ENCODE measurements around the gene CEP104. TPM values are rescaled to one million over a fixed set of nuclear protein-coding genes. Genes with fewer than 3 reads are reported as not detected.

CEP104 gene
- total RNA-seq, 3 donors from 2014 or later = 45.4 to 52.1 (median 49.1) TPM

DNA sequence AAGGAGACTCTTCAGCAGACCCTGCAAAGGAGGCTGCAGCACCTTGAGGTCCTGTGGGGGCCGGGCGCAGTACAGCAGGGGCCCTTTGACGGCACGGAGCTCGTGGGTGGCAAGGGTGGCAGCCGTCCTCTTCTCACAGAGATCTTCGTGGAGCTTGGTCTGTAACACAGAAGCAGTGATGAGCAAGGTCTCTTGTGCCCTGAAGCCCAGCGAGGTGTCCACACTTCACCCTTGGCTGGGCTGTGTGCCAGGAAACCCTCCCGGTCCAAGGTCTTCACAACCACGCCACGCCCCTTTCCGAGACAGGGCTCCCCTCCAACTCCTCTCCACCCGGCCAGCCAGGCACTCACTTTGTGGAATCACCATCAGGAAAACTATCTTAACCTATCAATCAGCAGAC is 72.0 kb downstream of the CEP104 start:
- DNase-seq = no peak
- H3K4me1 Mint-ChIP-seq (ENCODE audit: low read depth) = peaks cover 21% of the 10 kb centered on the region
- no peaks in the 10 kb centered on the region for H3K27me3 Mint-ChIP-seq (ENCODE audit: low read depth)
- H3K36me3 Mint-ChIP-seq (ENCODE audit: insufficient read depth) = peaks cover 32% of the 10 kb centered on the region
- H3K4me3 Mint-ChIP-seq = no peak overlapping the region
- H3K9me3 Mint-ChIP-seq = no peaks in the 10 kb centered on the region
- ATAC-seq = no peak

DNA sequence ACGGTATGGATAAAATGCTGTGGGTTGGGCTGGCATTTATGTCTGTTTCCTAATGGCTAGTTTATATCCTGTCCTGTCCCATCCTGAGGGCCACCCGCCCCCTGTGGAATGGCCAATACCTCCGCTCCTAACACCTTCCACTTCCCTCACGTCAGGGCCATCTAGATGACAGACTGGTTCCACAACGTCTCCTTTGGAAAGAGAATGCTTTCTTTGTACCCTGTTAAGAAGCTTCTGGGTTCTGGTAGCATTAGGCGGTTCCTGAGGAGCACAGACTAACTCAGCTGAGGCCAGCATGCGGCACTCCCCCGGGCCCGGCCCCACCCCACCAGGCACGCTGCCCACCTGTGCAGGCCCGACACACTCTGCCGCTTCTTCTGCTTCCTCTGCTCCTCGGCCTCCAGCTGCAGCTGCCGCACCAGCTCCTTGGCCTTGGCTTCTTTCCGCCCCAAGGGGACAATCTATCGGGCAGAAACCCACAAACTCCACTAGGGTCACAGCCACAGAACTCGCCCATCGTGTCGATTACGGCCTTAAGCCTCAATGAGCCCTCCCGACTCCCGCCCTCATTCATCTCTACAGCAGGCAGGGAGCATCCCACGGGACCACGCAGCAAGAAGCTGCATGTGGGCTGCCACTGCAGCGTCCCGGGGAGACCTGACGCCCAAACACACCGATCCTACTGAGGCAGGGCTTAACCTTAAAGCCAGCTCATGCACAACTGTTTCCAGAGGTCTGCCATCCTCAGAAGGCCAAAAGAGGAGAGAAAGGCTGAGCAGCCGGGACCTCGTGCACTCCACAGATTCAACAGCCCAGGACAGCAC is 73.1 kb downstream of the CEP104 start:
- Mint-ChIP-seq H3K27me3 (ENCODE audit: low read depth) (no peaks in the 10 kb centered on the region), H3K4me3 (no peak overlapping the region), H3K9me3 (no peaks in the 10 kb centered on the region), H3K36me3 (ENCODE audit: insufficient read depth) (peaks cover 37% of the 10 kb centered on the region), H3K4me1 (ENCODE audit: low read depth) (peaks cover 17% of the 10 kb centered on the region)
- DNase-seq = no peak
- ATAC-seq = no peak

DNA sequence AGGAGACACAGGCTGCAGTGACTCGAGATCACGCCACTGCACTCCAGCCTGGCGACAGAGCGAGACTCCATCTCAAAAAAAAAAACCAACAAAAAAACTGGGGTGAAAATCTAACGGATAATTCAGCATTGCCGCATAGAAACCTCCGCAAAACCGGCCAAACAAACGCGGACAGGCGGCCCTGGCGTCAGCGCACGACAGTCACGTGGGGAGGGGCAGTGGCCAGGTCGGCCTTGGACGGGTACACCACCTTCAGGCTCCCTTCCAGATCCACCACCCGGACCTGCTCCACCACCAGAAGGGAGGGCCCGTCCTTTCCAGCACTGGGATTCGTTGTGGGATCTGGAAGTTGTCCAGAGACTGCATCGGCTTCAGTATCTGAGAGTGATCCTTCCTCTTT is 76.1 kb downstream of the CEP104 start:
- no peak for DNase-seq

DNA sequence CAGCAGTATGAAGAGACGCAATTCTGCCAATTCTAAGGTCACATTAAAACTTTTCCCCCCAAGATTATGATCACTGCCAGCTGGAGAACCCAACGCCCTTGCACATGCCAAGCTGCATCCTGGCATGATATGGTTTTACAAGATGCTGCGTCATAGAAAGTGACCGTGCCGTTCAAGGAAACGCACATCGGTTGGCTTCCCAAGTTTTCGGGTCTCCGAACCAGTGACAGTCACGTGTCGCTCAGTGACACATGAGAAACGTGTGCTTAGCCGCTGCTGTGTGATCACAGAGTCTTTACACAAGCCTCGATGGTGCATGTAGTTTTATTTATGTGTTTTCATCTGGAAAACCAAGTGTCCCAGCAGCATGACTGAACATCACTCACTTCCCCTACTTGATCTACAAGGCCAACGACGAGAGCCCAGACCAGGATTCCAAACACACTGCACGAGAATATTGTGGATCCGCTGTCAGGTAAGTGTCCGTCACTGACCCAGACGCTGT is 77.0 kb downstream of the CEP104 start:
- DNase-seq (no peak), ATAC-seq (no peak)
- H3K9me3 Mint-ChIP-seq = no peaks in the 10 kb centered on the region
- peaks cover 4% of the 10 kb centered on the region for H3K4me1 Mint-ChIP-seq (ENCODE audit: low read depth)
- H3K4me3 Mint-ChIP-seq = no peak overlapping the region
- no peaks in the 10 kb centered on the region for H3K27me3 Mint-ChIP-seq (ENCODE audit: low read depth)
- H3K36me3 Mint-ChIP-seq (ENCODE audit: insufficient read depth) = peaks cover 20% of the 10 kb centered on the region

More for the DNA sequence above, 76.1 kb downstream of the CEP104 start:
- H3K4me3 Mint-ChIP-seq = no peak overlapping the region
- H3K4me1 Mint-ChIP-seq (ENCODE audit: low read depth) = peaks cover under 1% of the 10 kb centered on the region
- no peaks in the 10 kb centered on the region for H3K9me3 Mint-ChIP-seq
- no peaks in the 10 kb centered on the region for H3K27me3 Mint-ChIP-seq (ENCODE audit: low read depth)
- H3K36me3 Mint-ChIP-seq (ENCODE audit: insufficient read depth) = peaks cover 28% of the 10 kb centered on the region
- no peak for ATAC-seq

DNA sequence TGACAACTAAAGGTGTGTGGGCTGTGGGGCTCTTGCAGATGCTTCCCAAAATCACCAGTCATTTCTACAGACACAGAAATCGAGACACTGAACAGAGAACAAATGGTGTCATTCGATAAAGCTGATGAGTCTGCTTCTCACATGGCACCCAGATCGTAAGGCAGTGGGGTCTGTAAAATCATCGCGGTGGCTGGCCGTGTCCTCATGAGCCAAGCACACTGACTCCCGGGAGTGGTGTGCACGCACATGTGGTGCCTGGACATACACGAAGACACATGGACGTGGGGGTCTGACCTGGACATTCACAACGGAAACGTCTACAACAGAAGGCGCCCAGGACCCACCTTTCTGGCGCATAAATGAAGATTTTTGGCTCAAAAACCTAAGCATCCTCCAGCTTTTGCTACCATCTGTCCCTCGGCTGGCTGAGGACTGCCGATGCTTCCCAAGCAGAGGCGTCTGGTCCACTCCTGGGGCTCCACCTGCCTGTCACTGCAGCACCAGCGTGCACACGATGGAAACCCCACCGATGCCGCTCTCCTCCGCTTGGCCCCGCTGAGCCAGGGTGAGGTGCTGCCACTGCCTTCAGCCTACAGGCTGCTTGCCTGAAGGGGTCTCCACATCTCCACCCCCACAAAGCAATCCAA is 77.6 kb downstream of the CEP104 start:
- peaks cover 4% of the 10 kb centered on the region for H3K4me1 Mint-ChIP-seq (ENCODE audit: low read depth)
- ATAC-seq (no peak), DNase-seq (no peak)
- H3K9me3 Mint-ChIP-seq = no peaks in the 10 kb centered on the region
- H3K36me3 Mint-ChIP-seq (ENCODE audit: insufficient read depth) = peaks cover 19% of the 10 kb centered on the region
- H3K27me3 Mint-ChIP-seq (ENCODE audit: low read depth) = no peaks in the 10 kb centered on the region
- no peak overlapping the region for H3K4me3 Mint-ChIP-seq

DNA sequence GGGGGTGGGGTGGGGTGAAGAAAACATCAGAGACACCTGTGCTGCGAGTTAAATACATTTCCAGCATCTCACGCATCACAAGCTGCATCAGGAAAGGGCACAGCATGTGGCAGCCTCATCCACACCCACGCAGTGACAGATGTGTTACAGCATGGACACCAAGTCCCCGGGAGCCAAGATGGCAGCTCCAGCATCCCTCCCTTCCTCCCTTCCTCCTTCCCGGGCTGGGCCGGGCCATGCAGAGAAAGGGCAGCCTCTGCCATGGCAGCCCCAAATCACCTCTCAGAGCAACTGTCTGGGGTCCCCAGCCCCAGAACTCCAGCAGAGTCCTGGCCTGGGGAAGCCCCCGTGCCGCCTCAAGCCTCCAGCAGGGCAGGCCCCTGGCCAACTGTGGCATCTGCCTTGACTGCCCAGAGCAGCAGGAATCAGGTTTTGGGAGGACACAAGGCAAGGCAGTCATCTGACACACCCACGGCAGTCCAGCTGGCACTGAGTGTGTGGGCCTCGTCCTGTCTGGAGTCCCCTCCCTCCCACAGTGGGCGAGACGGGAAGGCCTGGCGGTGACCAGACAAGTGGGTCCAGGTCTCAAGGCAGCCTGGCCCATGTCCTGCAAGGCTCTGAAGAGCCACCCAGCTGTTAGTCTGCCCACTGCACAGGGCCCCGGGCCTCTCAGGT is 78.3 kb downstream of the CEP104 start:
- no peak overlapping the region for H3K4me3 Mint-ChIP-seq
- ATAC-seq (no peak), DNase-seq (no peak)
- H3K36me3 Mint-ChIP-seq (ENCODE audit: insufficient read depth) = peaks cover 14% of the 10 kb centered on the region
- no peaks in the 10 kb centered on the region for H3K27me3 Mint-ChIP-seq (ENCODE audit: low read depth)
- H3K4me1 Mint-ChIP-seq (ENCODE audit: low read depth) = peaks cover 4% of the 10 kb centered on the region
- H3K9me3 Mint-ChIP-seq = no peaks in the 10 kb centered on the region

DNA sequence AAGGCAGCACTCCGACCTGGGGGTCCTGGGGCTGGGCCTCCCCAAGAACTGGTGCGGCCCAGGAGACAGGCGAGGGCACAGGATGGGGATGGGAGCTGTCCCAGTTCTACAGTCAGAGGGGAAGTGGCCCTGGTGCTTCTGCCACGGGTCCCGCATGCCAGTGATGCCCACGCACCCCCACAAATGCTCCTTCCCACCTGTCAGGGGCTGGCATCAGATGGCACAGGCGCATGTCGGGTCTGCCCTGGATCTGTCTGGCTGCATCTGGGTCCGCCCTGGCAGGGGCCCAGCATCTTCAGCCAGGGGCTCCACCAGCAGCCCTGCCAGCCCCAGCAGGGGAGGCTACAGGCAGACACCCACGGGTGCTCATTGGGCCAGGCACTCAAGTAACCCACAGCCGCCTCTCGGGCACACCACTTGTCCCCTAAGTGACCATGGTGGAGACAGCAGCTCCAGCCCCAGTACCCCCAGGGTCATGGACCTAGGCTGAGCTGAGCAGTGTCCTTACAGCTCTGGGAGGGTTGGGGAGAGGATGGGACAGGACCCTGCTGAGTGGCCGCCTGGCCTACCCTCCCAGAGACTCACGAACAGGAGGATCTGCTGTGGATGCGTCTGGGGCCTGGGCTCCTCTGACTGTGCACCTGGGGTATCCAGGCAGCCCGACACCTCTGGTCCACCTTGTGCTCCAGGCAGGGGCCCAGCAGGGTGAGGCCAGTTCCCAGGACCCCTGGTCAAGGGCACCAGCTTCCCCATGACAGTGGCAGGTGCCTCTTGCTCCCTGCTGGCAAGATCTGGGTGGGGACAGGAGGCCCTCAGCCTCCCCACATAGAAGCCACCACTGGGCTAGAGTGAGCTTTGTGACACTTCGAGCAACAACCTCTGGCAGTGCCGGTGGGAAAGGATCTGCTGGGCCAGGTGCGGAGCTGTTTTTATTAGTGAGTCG is 79.1 kb downstream of the CEP104 start:
- peaks cover 4% of the 10 kb centered on the region for H3K4me1 Mint-ChIP-seq (ENCODE audit: low read depth)
- H3K27me3 Mint-ChIP-seq (ENCODE audit: low read depth) = no peaks in the 10 kb centered on the region
- ATAC-seq (no peak), DNase-seq (no peak)
- H3K36me3 Mint-ChIP-seq (ENCODE audit: insufficient read depth) = peaks cover 10% of the 10 kb centered on the region
- no peak overlapping the region for H3K4me3 Mint-ChIP-seq
- H3K9me3 Mint-ChIP-seq = no peaks in the 10 kb centered on the region

DNA sequence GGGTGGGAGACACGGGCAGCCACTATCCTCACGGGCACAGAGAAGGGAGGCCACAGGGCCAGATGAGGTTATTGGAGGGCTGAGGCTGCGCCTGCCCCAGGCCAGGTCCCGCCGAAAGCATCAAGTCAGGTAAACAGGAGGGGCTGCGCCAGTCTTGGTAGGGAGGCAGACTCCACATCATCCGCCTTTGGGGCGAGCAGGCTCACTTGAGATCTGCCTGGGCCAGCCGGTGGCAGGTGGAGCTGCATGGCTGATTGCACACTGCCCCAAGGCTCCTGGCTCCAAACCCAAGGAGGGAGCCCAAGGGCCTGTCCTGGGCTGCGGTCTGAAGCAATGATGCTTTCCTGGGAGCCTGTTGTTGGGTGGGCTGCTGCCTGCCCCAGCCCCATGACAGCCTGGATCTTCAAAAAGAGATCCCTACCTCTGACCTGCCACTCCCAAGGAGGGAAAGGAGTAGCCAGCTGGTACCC is 79.9 kb downstream of the CEP104 start:
- H3K36me3 Mint-ChIP-seq (ENCODE audit: insufficient read depth) = peaks cover 10% of the 10 kb centered on the region
- H3K9me3 Mint-ChIP-seq = no peaks in the 10 kb centered on the region
- DNase-seq (no peak), ATAC-seq (no peak)
- no peaks in the 10 kb centered on the region for H3K27me3 Mint-ChIP-seq (ENCODE audit: low read depth)
- H3K4me1 Mint-ChIP-seq (ENCODE audit: low read depth) = peaks cover 4% of the 10 kb centered on the region
- H3K4me3 Mint-ChIP-seq = no peak overlapping the region

DNA sequence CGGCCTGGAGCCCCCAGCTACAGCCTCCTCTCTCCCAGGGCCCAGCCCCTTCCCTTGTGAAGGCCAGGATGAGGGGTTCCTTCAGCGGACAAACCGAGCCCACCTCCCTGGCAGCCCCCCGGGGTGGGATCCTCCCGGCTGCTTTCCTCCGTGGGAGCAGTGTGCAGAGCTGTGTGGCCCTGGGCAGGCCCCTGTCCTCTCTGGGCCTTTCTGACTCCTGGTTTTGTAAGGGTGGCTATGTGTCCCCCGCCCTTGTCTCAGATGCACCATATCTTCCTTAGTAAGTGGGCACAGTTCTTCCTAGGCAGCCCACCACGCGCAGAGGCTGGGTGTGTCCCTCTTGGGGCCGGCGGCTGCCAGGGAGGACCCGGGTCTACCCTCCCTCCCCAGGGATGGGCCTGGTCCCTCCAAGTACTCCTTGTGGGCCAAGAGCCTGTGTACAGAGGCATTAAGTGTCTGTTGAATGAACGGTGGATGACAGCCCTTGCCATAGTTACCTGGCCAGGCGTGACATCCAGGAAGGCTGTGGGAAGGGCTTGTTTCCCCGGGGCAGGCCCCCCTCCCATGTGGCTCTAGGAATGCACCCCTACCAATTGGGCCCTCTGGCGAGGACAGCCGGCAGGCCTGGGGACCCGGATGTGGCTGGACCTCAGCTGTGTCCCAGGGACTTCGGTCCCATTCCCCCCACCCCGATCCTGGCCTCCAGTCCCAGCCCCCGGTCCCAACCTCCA is 80.6 kb downstream of the CEP104 start:
- Mint-ChIP-seq H3K9me3 (no peaks in the 10 kb centered on the region), H3K36me3 (ENCODE audit: insufficient read depth) (peaks cover 10% of the 10 kb centered on the region), H3K4me1 (ENCODE audit: low read depth) (peaks cover 9% of the 10 kb centered on the region), H3K27me3 (ENCODE audit: low read depth) (no peaks in the 10 kb centered on the region), H3K4me3 (no peak overlapping the region)
- no peak for DNase-seq
- no peak for ATAC-seq

DNA sequence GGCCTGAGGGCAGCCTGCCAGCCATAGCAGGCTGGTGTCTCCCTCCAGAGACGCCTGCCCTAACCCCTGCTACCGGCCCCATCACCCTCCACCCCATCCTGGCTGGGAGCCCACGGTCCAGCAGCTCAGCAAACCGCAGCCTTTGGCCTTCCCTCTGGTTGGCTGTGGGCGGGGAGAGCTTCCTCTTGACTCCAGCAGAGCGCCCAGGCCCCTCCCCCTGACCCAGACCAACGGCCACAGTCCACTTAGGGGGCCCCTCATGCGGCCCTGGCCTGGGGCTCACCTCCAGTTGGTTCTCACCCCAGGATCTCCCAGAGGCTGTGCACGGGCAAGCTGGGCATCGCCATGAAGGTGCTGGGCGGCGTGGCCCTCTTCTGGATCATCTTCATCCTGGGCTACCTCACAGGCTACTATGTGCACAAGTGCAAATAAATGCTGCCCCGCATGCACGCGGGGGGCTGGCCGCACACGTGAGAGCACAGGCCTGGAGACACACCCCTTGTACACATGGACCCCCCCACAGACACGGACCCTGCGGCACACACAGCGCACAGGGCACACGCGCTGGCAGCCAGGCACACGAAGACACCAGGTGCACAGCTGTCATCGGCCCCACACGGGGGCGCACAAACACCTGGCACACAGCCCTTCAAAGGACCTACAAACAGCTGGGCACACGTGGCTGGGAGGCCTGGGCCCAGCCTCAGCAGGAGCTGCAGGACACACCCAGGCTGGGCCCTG is 81.4 kb downstream of the CEP104 start:
- peak; percentile 20 to 29 for ATAC-seq
- peak; percentile 26 for DNase-seq
- H3K4me1 Mint-ChIP-seq (ENCODE audit: low read depth) = peaks cover 13% of the 10 kb centered on the region
- no peak overlapping the region for H3K4me3 Mint-ChIP-seq
- H3K9me3 Mint-ChIP-seq = no peaks in the 10 kb centered on the region
- H3K36me3 Mint-ChIP-seq (ENCODE audit: insufficient read depth) = peaks cover 10% of the 10 kb centered on the region
- H3K27me3 Mint-ChIP-seq (ENCODE audit: low read depth) = no peaks in the 10 kb centered on the region

DNA sequence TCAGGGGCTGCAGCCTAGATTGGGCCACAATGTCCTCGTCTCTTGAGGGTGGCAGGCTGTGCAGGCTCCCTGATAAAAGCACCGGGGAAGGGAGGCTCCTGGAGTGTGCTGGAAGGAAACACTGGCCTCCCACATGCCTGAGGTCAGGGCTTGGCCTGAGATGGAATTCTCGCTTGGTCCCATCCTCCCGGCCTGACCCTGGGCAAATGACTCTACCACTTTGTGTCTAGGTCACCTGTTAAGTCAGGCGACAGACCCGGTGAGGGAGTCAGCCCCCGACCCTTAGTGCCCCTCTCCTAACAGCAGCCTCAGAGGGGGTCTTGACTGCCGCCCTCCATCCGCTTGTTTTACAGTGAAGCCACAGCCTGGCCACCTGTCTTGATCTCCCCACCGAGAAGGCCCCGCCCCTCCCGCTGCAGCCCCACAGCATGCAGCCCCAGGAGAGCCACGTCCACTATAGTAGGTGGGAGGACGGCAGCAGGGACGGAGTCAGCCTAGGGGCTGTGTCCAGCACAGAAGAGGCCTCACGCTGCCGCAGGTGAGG is 82.0 kb downstream of the CEP104 start:
- DNase-seq = no peak
- H3K4me1 Mint-ChIP-seq (ENCODE audit: low read depth) = peaks cover 15% of the 10 kb centered on the region
- no peaks in the 10 kb centered on the region for H3K27me3 Mint-ChIP-seq (ENCODE audit: low read depth)
- ATAC-seq = no peak
- H3K4me3 Mint-ChIP-seq = no peak overlapping the region
- H3K9me3 Mint-ChIP-seq = no peaks in the 10 kb centered on the region
- H3K36me3 Mint-ChIP-seq (ENCODE audit: insufficient read depth) = peaks cover 5% of the 10 kb centered on the region

DNA sequence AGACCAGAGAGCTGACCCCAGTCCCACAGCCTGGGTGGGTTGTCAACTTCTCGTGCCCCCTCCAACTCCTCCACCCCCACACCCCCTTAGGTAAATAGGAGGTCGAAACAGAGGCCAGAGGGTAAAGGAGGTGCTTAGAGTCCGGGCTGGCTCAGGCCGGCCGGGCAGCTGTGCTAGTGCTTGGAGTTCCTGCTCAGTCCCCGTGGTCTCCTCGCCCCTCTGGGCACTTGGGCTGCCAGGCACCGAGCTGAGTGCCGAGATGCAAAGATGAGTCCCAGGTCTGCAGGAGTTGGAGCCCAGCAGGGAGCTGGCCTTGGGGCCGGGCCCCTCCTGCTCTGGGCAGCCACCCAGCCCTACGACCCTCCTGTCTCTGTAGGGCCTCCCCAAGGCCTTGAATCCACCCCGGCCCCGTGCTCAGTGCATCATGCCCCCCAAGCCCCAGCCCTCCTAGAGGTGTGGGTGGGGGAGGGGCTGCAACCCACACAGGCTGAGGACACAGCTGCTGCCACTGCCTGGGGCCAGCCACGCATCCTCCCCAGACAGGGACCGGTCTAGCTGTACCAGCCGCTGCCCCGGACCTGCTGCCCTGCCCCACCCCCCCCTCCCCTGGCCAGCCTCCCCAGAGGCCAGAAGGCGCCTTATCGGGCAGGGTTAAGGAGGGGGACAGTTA is 82.6 kb downstream of the CEP104 start:
- Mint-ChIP-seq H3K4me1 (ENCODE audit: low read depth) (peaks cover 15% of the 10 kb centered on the region), H3K9me3 (no peaks in the 10 kb centered on the region), H3K36me3 (ENCODE audit: insufficient read depth) (no peaks in the 10 kb centered on the region), H3K4me3 (no peak overlapping the region), H3K27me3 (ENCODE audit: low read depth) (no peaks in the 10 kb centered on the region)
- ATAC-seq = no peak
- no peak for DNase-seq
